Heart left ventricle (tissue), 16 donors: Measurements from ENCODE around the gene CNTN4. TPM values are rescaled to one million over a fixed set of nuclear protein-coding genes. Genes with fewer than 3 reads are reported as not detected.

ENCODE experiments used
- ATAC-seq, 4 donors: fragments of 200-7000 bp; cut with Tn5 transposase; one replicate each; pipeline ENCODE4 v1.9.1; 2020 to 2022; ENCODE audit warnings: moderate library complexity in 4 of 4, mild to moderate bottlenecking in 3 of 4, moderate number of reproducible peaks in 1 of 4
- DNase-seq, 5 donors: peaks; one replicate each; pipeline ENCODE4 v3.0.0-alpha.2; 2020
- H3K27ac ChIP-seq, 12 donors: fragments of 200-600 bp; sonication (generic) in 4 of 12; one replicate each; pipeline versions ENCODE4 v1.5.0 to v1.8.0; 2016 to 2022; ENCODE audit warnings: mild to moderate bottlenecking in 2 of 12
- H3K27me3 ChIP-seq, 9 donors: fragments of 200-600 bp; sonication (generic) in 2 of 9; one replicate each; pipeline versions ENCODE4 v1.5.1 to v1.8.0; 2016 to 2022; ENCODE audit warnings: mild to moderate bottlenecking in 3 of 9
- H3K36me3 ChIP-seq, 9 donors: fragments of 200-600 bp; sonication (generic) in 2 of 9; one replicate each; pipeline versions ENCODE4 v1.5.0 to v1.8.0; 2018 to 2022; ENCODE audit warnings: mild to moderate bottlenecking in 2 of 9
- H3K4me1 ChIP-seq, 12 donors: fragments of 200-600 bp; sonication (generic) in 4 of 12; one replicate each; pipeline versions ENCODE4 v1.5.0 to v1.8.0; 2016 to 2022; ENCODE audit warnings: mild to moderate bottlenecking in 3 of 12
- H3K4me3 ChIP-seq, 12 donors: fragments of 200-600 bp; sonication (generic) in 4 of 12; one replicate each; pipeline versions ENCODE4 v1.5.0 to v1.8.0; 2017 to 2022; ENCODE audit warnings: mild to moderate bottlenecking in 9 of 12, moderate library complexity in 4 of 12
- H3K9me3 ChIP-seq, 12 donors: fragments of 200-600 bp; sonication (generic) in 4 of 12; one replicate each; pipeline versions ENCODE4 v1.5.0 to v1.8.0; 2016 to 2022; ENCODE audit warnings: mild to moderate bottlenecking in 1 of 12
- CTCF ChIP-seq, 12 donors: fragments of 200-600 bp; sonication (generic) in 4 of 12; IDR thresholded peaks; one replicate each; pipeline versions ENCODE4 v1.5.0 to v1.8.0; 2018 to 2022; ENCODE audit warnings: antibody characterized with exemption in 12 of 12, mild to moderate bottlenecking in 5 of 12
- POLR2A ChIP-seq, 2 donors: fragments of 450-650 bp; IDR thresholded peaks; one replicate each; pipeline ENCODE4 v1.6.1; 2017; ENCODE audit warnings: antibody characterized with exemption in 2 of 2, mild to moderate bottlenecking in 2 of 2, moderate library complexity in 2 of 2
- WGBS, 4 donors: extraction: QIAGEN DNeasy Blood & Tissue Kit in 2 of 4; methylation state at CpG; one replicate each; pipeline versions ENCODE4 v1.1.5 to v1.1.7; 2013 to 2018; 5-methylcytosine and 5-hydroxymethylcytosine counted together
- intact Hi-C, 10 donors: fragments of 100-400 bp; cut with DNase I; formaldehyde crosslinking; loops; one replicate each; pipeline versions ENCODE4 v1.11.1 to v1.14.2; 2022
- polyA plus RNA-seq, 2 donors: library from polyadenylated mRNA; stranded (reverse); fragments of 200-250 nt; gene quantifications; one replicate each; pipeline ENCODE4 v1.2.3, GENCODE V29; 2013
- total RNA-seq, 9 donors: library from RNA; depleted of rRNA in 2 of 9; stranded (reverse); fragments of >200 nt in 2 of 9; fragmentation: NEBNext Ultra II Directional in 3 of 9; extraction: Animal tissue kit (Norgen Biotek cat#: 25700) in 3 of 9; gene quantifications; one replicate each; pipeline versions ENCODE4 v1.1.0 to v1.2.4, GENCODE V29; 2016 to 2023
- donor health status: ischemic (EF 13 %, LVEDD 7.1; RV severe dilation, severe dysfunction).
- donor health status: healthy with polysubstance abuse.
- donor health status: DM: no; HTN: yes; CAD: no.
- donor health status: DM: no; HTN: no; CAD: no.
- donor health status: ischemic (EF 25% LVEDD 6.9; RV normal size, moderate dysfunction).
- donor health status: ischemic (EF 25% LVEDD 5.7; RV mildly dilated, moderate dysfunction).
- donor health status: healthy.
- donor health status: DM: yes; HTN: yes; CAD: no.
- donor health status: ischemic (EF 35%, LVEDD 5.7; RV mildly dilated, moderate dysfunction).
- donor health status: nonischemic (EF 11% LVEDD 7.7; RV severe dilation, severe dysfunction).
- donor health status: DM: yes; HTN: yes; CAD: no.
- donor health status: PGD.
- donor health status: ischemic (EF 29% LVEDD 5.4; RV normal size, mild dysfunction).
- donor health status: nonischemic (EF 23%, LVEDD 6.1; RV moderate dilation, normal function).

The CNTN4 gene
- total and polyA plus RNA-seq, 11 donors, result 0.30 to 6.7 (median 1.2) TPM

- Histone ChIP-seq H3K4me3 (no peak overlapping the region), H3K4me1 (no peaks in the 10 kb centered on the region), H3K9me3 (no peaks in the 10 kb centered on the region), H3K36me3 (no peaks in the 10 kb centered on the region), H3K27me3 (peaks cover 0 to 6% (median 0%) of the 10 kb centered on the region in 9 donors), H3K27ac (no peak overlapping the region)
- WGBS, 4 donors, result 70 to 73% (median 72%) methylated on average over 4 of the region's 4 CpGs
- TF ChIP-seq POLR2A (IDR thresholded peaks at IDR 0.05) (no peak), CTCF (IDR thresholded peaks at IDR 0.05) (no peak)
- intact Hi-C loops, result no loop called here
- no peak for DNase-seq
- no peak for ATAC-seq
These were observed 999.3 kb downstream of the CNTN4 start for GRCh38 chr3:3097958-3098357.

GRCh38 chr3:3101660-3102458 is 1003.2 kb downstream of the CNTN4 start:
- TF ChIP-seq CTCF (IDR thresholded peaks at IDR 0.05) (no peak), POLR2A (IDR thresholded peaks at IDR 0.05) (no peak)
- intact Hi-C loops, result no loop called here
- 85 to 89% (median 86%) methylated on average over 6 of the region's 6 CpGs for WGBS, 4 donors
- no peak overlapping the region for H3K27ac ChIP-seq
- no peak for DNase-seq
- H3K9me3 ChIP-seq, result no peaks in the 10 kb centered on the region
- ATAC-seq, result no peak
- no peaks in the 10 kb centered on the region for H3K36me3 ChIP-seq
- no peak overlapping the region for H3K4me3 ChIP-seq
- peaks cover 0 to 6% (median 0%) of the 10 kb centered on the region in 9 donors for H3K27me3 ChIP-seq
- H3K4me1 ChIP-seq, result no peaks in the 10 kb centered on the region

GRCh38 chr3:3102751-3103150 is 1004.1 kb downstream of the CNTN4 start:
- no peak for TF ChIP-seq POLR2A (IDR thresholded peaks at IDR 0.05)
- no peak for TF ChIP-seq CTCF (IDR thresholded peaks at IDR 0.05)

GRCh38 chr3:3105246-3105645 is 1006.6 kb downstream of the CNTN4 start:
- H3K4me3 ChIP-seq, result no peak overlapping the region
- TF ChIP-seq POLR2A (IDR thresholded peaks at IDR 0.05), result no peak
- TF ChIP-seq CTCF (IDR thresholded peaks at IDR 0.05), result no peak
- peaks cover 0 to 11% (median 0%) of the 10 kb centered on the region in 9 donors for H3K27me3 ChIP-seq
- H3K36me3 ChIP-seq, result no peaks in the 10 kb centered on the region
- 83 to 92% (median 89%) methylated on average over 3 of the region's 3 CpGs for WGBS, 4 donors
- no peak overlapping the region for H3K27ac ChIP-seq
- ATAC-seq, result no peak
- H3K4me1 ChIP-seq, result peaks cover 0 to 7% (median 0%) of the 10 kb centered on the region in 12 donors
- intact Hi-C loops, result no loop called here
- no peaks in the 10 kb centered on the region for H3K9me3 ChIP-seq
- no peak for DNase-seq

More at GRCh38 chr3:3102751-3103150, 1004.1 kb downstream of the CNTN4 start:
- Histone ChIP-seq H3K9me3 (no peaks in the 10 kb centered on the region), H3K36me3 (no peaks in the 10 kb centered on the region), H3K27me3 (peaks cover 0 to 11% (median 0%) of the 10 kb centered on the region in 9 donors), H3K4me1 (no peaks in the 10 kb centered on the region), H3K27ac (no peak overlapping the region), H3K4me3 (no peak overlapping the region)
- ATAC-seq (no peak), DNase-seq (no peak)
- intact Hi-C loops, result no loop called here
- WGBS, 4 donors, result 84 to 88% (median 87%) methylated on average over 6 of the region's 6 CpGs
